GM23338 (cell line): Measurements from ENCODE around the gene STAT3.

Experiments used
- CTCF ChIP-seq, 2 experiments: fragments of 200-600 bp in 1 of 2; sonication (generic) in 1 of 2; conservative IDR thresholded peaks; 2 replicates each; pipeline versions ENCODE4 v1.5.1 to v1.6.1; 2016 to 2017; ENCODE audit warnings: antibody characterized with exemption in 2 of 2, low read depth in 2 of 2, mild to moderate bottlenecking in 2 of 2, moderate library complexity in 1 of 2
- ETS1 ChIP-seq: IDR thresholded peaks from 2 replicates; pipeline ENCODE4 v1.6.1; 2016; ENCODE audit warnings: antibody characterized with exemption
- POLR2AphosphoS5 ChIP-seq: IDR thresholded peaks from 2 replicates; pipeline ENCODE4 v1.6.1; 2016; ENCODE audit warnings: antibody characterized with exemption, low read depth
- ZNF114 ChIP-seq: fragments of 250-450 bp; sonication (Bioruptor Pico); IDR thresholded peaks from 2 replicates; pipeline ENCODE4 v1.5.0; 2020; ENCODE audit warnings: mild to moderate bottlenecking, moderate library complexity

- TF ChIP-seq CTCF (conservative IDR thresholded peaks at IDR 0.05; ENCODE audit: low read depth in 2 of 2): no peak
- no peak for TF ChIP-seq ETS1
- TF ChIP-seq POLR2AphosphoS5: no peak
- TF ChIP-seq ZNF114 (CRISPR knock-in tag): no peak
Observed at GRCh38 chr17:42288803-42289610, 99.2 kb downstream of the STAT3 start.
